Islet of Langerhans (tissue), 1 donor: Measurements from ENCODE around the gene GET3.
A peak's percentile ranks its signal among the peaks of the same experiment; 100 is the strongest.

ENCODE experiments used
- FAIRE-seq: peaks from one replicate; lab custom pipeline; 2011; peaks lifted over from hg19 to GRCh38; lab: Jason Lieb, UNC

GET3 gene

DNA sequence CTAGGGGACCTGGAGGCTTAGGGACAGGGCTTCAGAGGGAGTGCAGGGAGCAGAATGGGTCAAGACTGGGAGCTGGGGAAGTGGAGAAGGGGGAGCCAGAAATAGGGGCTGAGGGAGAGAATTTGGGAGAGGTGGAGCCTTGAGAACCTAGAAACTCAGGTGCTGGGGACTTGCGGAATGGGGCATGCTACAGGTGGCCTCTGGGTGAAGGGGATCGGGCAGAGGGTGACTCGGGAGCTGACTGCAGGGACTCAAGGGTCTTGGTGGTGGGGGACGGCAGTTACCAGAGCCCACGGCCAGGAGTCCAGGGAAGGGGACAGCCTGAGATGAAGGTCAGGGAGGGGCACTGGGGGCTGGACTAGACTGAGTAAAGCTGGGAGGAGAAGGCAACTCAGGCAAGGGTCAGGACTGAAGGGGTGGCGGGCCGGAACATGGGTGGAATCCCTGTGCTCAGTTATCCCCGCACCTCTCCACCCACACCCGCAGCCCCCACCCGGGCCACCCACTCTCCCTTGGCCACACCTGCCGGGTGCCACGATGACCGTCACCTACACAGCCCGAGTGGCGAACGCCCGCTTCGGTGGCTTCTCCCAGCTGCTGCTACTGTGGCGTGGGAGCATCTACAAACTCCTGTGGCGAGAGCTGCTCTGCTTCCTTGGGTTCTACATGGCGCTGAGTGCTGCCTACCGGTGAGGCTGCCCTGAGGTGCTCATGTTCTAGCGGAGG is 14.9 kb downstream of the GET3 start:
- no peak for FAIRE-seq

DNA sequence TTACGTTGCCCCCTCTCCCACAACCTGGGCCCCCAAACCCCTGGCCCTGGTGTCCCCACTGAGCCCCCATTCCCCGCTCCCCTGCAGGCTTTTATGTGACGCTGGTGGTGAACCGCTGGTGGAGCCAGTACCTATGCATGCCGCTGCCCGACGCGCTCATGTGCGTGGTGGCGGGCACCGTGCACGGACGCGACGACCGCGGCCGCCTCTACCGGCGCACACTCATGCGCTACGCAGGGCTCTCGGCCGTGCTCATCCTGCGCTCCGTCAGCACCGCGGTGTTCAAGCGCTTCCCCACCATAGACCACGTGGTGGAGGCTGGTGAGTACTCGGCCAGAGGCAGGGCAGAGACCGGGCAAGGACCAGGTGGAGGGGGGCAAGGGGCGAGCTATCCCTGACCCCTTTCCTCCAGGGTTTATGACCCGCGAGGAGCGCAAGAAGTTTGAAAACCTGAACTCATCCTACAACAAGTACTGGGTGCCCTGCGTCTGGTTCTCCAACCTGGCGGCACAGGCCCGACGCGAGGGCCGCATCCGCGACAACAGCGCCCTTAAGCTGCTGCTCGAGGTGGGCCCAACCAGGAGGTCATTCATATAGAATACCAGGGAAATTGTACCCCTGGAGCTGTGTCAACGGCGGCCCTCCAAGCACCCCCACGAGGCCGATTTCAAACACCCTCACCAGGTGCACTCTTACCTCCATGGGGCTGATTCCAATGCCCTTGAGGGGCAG is 17.3 kb downstream of the GET3 start:
- FAIRE-seq = no peak

DNA sequence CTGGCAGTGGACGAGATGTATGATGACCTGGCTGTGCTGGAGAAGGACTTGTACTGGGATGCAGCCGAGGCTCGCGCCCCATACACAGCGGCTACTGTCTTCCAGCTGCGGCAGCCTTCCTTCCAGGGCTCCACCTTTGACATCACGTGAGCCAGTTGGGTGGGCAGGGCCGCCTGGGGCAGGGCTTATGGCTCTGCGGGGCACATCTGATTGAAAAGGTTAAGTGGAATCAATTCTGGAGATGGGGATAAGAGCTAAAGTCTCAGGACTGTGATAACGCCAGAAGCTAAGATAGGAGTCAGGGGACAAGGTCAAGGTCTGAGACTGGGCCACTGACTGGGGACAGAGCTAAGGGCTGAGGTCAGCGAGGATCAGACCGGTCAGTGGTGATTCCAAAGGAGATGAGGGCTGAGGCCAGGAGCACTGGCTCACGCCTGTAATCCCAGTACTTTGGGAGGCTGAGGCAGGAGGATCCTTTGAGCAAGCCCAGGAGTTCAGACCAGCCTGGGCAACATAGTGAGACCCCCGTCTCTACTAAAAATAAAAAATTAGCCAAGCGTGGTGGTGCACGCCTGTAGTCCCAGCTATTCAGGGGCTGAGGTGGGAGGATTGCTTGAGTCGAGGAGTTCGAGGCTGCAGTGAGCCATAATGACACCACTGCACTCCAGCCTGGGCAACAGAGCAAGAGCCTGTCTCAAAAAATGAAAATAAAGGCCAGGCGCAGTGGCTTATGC is 19.0 kb downstream of the GET3 start:
- no peak for FAIRE-seq

DNA sequence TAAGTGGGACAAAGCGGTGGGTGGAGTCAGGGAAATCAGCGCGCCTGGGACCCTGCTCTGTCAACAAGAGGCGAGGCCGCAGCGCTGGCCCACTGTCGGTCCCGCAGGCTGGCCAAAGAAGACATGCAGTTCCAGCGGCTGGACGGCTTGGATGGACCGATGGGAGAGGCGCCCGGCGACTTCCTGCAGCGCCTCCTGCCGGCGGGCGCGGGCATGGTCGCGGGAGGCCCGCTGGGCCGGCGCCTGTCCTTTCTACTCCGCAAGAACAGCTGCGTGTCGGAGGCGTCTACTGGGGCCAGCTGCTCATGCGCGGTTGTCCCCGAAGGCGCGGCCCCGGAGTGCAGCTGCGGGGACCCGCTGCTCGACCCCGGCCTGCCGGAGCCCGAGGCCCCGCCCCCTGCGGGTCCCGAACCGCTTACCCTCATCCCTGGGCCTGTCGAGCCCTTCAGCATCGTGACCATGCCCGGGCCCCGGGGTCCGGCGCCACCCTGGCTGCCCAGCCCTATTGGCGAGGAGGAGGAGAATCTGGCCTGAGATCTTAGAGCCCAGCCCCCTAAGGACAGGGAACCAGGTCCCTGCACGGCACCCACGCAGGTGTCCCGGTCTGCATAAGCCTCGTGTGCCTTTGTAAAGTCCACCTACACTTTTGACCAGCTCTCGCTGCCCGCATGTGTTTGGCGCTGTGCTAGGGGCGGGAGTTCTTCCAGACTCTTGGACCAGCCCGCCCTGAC is 20.4 kb downstream of the GET3 start:
- FAIRE-seq = no peak

DNA sequence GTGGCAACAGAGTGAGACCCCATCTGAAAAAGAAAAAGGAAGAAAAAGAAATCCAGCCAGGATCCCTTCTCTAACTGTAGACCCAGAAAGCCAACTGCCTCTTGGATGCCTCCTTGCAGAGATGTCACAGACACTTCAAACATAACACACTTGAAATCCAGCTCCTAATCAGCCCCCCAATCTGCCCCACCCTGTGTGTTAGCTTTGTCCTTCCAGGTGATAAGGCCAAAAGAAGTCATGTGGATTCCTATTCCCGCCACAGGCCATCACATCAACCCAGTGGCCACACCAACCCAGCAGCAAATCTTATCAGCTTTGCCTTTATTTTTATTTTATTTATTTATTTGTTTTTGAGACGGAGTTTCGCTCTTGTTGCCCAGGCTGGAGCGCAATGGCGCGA is 22.4 kb downstream of the GET3 start:
- no peak for FAIRE-seq

DNA sequence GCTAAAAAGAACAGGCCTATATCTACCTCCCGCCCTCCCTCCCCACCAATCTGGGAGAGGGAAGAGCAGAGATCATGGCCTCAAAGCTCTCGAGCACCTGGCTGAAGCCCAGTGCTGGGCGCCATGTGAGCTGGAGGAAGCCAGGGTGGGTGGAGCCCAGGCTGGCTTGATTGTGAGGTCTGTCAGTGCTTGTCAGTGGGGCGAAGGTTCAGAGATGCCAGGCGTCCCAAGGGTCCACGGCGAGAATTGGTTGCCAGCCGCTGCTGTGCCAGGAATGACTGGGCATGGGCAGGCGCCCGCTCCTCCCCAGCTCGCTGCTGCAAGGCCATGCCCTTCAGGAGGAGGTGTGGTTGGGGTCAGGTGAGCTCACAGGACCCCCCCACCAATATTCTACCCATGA is 25.8 kb downstream of the GET3 start:
- FAIRE-seq = no peak

DNA sequence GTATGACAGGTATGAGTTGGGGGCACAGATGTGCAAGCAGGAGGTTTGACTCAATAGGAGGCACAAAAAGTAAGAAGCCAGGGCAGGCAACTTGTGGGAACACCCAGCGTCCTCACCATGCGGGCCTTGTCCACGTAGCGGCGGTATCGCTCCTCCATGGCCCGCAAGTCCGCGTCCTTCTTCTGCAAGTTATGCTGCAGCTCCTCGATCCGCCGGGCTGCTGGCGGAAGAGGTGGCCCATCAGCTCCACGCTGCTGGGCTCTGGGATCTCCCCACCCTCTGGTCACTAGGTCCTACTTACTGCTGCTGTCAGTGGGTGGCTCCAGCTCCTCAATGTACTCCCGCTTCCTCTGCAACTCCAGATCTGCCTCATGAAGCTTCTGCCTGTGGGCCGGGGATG is 27.4 kb downstream of the GET3 start:
- no peak for FAIRE-seq

DNA sequence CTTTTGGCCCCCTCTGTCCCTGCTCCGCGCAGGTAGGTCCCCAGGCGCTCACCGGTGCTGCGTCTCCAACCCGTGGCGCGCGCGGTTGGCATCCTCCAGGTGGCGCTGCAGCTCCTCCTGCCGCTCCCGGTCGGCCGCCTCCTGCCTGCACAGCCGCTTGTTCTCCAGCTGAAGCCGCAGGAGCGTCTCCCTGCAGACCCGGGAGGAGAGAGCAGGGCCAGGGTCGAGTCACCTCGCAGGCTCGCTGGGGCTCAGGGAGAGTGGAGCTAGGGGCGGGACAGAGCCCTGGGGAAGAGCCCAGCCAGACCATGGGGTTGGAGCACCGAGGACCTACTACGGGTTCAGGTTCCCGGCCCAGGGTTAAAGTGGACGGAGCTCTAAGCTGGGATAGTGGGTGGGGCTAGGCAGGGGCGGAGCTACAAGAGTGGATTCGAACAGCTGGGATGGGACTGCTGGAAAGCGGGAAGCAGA is 28.8 kb downstream of the GET3 start:
- no peak for FAIRE-seq

DNA sequence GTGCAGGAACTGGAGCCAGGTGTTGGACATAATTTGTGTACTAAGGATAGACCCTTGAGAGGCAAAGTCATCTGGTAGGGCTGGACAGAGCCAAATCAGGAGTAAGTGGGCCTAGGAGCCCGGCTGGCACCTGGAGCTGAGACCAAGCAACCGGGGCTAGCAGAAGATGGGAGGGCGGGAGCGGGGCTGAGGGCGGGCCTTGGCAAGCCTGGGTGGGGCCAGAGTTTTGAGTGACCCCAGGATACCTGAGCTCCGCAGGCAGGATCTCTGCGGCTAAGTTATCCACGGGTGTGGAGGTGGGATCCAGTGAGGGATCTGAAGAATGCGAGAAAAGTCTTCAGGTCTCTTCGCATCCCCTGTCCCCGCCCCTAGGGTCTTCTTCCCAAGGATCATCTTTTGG is 29.9 kb downstream of the GET3 start:
- no peak for FAIRE-seq

DNA sequence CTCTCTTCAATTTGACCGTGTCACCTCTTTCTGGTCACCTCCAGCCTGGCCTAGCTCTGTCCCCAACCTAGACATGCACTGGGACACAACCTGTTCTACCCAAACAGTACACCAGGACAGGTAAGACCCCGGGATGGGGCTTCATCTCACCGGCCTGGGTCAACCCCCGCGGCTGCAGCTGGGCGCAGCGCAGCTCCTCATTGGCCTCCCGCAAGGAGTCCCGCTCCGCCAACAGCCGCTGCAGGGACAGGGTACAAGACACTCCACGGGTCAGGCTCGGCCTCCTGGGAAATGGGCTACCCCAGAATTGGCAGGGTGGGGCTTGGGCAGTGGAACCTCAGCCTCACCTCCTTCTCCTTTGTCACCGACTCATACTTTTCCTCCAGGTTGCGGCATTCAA is 30.4 kb downstream of the GET3 start:
- no peak for FAIRE-seq

DNA sequence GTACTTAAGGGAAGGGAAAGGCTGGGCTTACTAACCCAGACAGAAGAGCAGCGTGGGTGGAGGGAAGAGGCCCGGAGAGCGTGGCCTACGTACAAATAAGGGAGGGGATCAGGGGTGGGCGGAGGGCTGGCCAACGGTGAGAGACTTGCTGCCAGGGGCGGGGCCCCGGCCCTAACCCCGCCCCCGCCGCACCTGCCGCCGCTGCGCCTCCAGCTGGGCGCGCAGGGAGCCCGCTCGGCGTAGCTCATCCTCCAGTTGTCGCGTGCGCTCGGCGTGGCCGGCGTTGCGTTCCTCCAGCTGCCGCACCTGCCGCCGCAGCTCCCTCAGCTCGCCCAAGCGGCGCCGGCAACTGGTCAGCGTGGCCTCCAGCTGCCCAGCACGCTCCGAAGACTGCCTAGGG is 32.4 kb downstream of the GET3 start:
- FAIRE-seq = no peak

DNA sequence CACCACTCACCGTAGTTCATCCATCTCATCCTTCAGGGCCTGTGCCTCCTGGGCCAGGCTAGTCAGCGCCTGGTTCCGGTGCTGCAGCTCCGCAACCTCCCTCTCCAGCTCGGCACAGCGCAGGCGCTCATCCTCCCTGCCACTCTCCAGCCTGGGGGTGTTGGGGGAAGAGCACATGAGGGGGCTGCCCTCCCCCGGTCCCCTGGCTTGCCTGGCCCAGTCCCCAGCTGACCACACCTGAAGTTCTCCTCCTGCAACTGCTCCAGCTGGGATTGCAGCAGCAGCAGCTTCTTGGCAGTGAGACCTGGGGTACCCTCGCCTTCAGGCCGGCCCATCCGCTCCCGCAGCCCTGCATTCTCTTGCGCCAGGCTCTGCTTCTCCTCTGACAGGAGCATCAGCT is 33.6 kb downstream of the GET3 start:
- no peak for FAIRE-seq

DNA sequence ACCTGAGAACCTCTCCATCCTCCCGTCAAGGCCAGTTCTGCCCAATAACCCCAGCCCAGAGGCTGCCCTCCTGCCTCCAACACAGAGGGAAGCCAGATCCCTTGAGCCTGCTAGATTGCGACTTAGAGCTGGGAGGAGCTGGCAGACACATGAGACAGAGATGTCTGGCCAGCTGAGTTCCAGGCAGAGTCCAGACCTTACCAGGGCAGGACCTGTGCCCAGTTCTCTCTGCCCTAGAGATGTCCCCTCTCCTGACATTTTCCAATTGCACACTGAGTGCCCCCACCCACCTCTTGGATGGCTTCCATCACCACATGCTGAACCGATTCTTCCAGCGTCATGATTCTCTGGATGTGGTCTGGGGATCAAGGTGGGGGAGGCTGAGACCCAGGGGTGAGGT is 35.0 kb downstream of the GET3 start:
- FAIRE-seq = no peak

DNA sequence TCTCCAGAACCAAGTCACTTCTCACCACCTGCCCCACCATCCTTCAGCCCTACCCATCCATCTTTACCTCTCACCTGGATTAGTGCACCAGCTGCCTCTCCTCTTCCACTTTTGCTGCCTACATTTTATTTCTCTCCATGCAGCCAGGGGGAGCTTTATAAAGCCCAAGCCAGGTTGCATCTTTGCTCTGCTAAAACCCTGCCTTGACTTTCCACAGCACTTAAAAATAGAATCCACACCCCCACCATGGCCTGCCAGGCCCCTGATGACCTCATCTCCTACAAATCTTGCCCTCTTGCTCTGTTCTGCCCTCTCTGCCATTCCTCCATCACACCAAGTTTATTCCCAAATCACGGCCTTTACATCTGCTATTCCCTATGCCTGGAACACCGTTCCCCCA is 36.3 kb downstream of the GET3 start:
- FAIRE-seq = no peak

DNA sequence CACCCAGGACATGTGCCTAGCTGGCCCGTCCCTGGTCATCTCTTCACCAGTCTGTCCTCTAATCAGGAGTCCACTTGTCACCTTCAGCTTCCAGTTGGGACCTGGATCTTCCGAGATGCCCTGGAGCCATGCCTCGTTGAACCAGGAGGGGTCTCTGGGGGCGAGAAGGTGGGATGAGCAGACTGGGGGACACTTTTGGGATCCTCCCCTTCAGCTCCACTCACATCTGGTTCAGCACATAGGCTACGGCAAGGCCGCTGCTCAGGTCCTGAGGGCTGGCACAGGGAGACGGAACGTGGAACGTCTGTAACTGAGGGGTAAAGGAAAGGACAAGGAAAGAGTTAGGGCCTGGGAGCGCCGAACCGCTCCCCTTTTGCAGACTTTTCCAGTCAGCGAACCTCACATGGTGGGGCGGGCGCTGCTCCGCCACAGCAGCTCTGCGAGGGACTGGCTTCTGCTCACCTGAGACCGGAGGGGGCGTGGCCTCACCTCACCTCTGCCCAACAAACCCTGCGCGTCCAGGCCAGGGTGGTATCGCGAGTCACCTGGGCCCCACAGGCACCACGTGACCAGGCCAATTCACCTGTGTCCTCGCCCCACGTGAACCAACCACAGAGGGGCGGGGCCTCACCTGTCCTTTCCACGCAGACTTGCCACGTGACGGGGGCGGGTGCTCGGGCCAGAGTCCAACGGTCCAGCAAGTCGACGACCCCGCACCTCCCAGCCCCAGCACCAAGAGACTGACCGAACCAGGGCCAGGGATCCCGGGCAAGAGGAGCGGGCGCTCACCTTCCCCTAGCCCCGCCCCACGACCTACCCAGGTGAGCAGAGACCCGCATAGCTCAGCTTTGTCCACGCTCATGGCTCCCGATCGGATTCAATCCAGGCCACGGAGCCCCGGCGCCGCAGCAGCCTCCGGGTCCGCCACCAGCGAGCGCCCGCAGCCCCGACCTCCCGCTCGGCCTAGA is 37.6 kb downstream of the GET3 start, which contains the start of gene HOOK2:
HOOK2 (minus strand) TSS at position 965 of the 968 bp plus-strand sequence; CDS start at position 862, 103 bp downstream.
- no peak for FAIRE-seq

DNA sequence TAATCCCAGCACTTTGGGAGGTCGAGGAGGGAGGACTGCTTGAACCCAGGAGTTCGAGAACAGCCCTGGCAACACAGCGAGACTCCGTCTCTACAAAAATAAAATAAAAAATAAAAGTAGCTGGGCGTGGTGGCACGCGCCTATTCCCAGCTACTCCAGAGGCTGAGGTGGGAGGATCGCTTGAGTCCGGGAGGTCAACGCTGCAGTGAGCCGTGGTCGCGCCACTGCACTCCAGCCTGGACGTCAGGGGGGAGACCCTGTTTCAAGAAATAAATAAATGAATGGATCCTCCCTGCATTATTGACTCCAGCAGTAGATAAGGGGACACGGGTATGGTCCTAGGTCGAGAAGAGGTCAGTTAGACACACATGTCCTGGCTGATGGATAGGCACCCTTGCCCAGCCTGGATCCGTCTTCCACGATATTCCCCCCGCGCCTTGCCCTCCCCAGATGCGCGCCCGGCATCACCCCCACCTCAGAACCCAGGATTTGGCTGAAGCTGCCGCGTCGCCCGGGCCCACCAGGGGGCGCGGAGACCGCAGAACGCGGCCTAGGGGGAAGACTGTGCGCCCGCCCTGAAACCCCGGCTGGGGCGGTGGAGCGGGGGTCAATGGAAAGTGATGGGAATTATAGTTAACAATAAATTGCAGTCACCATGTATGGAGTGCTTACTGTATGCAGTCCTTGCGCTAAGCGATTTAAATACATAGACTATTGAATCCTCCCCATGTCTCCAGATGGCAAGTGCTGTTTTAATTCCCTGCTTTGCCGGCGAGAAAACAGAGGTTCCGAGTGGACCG is 40.1 kb downstream of the GET3 start:
- no peak for FAIRE-seq

DNA sequence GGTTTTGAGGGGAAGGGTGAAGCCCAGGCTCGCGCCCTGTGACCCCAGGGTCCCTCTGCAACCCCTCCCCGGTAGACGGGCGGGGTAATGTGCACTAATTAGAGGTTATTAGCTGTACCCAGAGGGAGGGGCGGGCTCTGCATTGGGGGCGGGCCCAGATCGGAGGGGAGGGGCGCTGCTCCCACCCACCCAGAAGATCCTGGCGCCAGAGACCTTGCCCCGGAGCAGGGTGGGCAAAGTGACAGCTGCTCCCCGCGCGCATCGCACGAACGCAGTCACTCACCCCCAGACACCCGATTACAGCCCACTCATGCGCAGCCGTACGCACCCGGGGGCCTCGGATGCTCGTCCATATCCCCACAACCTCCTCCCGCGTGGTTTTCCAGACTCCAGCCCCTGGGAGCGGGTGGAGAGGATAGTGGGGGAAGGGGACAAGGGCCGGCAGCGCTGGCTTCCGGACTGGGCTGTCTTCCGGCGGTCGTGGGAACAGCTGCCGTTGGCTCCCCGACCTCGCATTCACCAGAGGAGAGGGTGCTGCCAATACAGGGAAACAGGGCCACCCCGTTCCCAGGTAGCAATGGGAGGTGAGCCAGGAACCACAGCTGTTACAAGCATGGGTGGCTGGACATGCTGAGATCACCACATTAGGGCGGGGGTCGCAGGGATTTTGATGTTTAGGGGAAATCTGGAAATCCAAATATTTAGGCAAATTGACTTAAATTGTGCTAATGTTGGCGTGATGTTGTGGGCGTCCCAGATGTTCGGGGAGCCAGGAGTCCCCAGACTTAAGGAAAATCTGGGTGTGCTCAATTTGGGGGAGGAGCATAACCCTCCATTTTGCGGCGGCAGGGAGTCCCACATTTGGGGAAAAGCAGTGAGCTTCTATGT is 41.0 kb downstream of the GET3 start:
- FAIRE-seq = peak; percentile 68

DNA sequence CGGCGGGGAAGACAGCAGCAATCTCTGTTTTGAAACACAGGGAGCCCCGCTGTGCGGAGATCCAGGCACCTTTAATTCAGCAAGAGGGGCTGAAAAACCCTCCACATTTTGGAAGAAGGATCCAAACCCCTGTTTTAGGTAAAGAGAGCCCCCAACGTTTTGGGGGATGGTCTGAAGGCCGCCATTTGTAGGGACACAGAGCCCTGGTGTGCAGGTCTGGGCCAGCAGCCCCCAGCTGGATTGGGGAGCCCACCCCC is 41.5 kb downstream of the GET3 start:
- FAIRE-seq = no peak

DNA sequence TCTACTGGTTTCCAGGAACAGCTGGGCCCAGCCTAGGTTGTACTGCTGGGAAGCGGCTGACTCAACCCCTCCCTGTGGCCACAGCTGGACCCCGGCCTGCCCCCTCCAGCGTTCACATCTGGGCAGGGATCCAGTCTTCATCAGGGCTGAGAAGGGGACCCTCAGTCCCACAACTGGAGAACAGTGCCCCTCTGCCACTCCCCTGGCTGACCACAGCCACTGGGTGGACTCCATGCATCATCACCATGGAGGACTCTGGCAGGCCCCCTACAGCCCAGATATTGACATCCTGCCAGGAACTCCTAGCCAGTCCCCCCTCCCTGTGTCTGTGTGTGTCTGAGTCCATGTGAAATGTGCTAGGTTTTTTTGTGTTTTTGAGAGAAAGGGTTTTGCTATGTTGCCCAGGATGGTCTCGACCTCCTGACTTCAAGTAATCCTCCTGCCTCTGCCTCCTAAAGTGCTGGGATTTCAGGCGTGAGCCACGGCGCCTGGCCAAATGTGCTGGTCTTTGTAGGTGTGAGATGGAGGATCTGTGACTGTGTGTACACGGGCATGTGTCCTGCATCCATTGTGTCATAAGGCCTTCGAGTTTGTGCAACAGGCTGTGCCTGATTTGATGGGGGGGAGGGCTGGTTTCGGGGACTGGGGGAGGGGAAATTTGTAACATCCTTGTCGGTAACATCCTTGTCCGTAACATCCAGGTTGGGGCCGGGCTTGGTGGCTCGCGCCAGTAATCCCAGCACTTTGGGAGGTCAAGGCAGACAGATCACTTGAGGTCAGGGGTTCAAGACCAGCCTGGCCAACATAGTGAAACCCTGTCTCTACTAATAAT is 42.1 kb downstream of the GET3 start:
- no peak for FAIRE-seq
